ENCODE data around the gene APOL5.

DNA sequence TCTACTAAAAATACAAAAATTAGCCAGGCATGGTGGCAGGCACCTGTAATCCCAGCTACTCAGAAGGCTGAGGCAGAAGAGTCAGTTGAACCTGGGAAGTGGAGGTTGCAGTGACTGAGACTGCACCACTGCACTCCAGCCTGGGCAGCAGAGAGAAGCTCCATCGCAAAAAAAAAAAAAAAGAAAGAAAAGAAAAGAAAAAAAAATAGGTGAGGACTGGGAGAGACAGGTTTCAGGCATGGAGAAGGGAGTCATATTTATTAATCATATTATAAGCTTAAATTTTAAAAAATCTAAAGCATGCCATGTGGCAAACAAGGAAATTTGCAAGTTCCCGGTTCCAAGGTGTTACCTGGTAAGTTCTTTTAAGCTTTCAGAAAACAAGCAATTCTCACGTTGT is at the start of gene APOL5:
- TF ChIP-seq, protein P1, sequence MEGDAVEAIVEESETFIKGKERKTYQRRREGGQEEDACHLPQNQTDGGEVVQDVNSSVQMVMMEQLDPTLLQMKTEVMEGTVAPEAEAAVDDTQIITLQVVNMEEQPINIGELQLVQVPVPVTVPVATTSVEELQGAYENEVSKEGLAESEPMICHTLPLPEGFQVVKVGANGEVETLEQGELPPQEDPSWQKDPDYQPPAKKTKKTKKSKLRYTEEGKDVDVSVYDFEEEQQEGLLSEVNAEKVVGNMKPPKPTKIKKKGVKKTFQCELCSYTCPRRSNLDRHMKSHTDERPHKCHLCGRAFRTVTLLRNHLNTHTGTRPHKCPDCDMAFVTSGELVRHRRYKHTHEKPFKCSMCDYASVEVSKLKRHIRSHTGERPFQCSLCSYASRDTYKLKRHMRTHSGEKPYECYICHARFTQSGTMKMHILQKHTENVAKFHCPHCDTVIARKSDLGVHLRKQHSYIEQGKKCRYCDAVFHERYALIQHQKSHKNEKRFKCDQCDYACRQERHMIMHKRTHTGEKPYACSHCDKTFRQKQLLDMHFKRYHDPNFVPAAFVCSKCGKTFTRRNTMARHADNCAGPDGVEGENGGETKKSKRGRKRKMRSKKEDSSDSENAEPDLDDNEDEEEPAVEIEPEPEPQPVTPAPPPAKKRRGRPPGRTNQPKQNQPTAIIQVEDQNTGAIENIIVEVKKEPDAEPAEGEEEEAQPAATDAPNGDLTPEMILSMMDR (IDR thresholded peaks at IDR 0.05), result no peak
- TF ChIP-seq POLR2A (IDR thresholded peaks at IDR 0.05), result no peak

Measured in body of pancreas (tissue), 4 donors.